Hematopoietic multipotent progenitor cell (in vitro differentiated cells): Measurements from ENCODE around the gene GALNT1. TPM values are rescaled to one million over a fixed set of nuclear protein-coding genes. Genes with fewer than 3 reads are reported as not detected.

Source experiments
- DNase-seq, 3 donors: peaks; one replicate each; pipeline ENCODE4 v3.0.0-alpha.2; 2011 to 2015; ENCODE audit warnings: low read depth in 2 of 3, low spot score in 2 of 3
- total RNA-seq: library from RNA; depleted of rRNA; stranded (reverse); fragments of >200 nt; gene quantifications from one replicate; pipeline ENCODE4 v1.2.3, GENCODE V29; 2012

The GALNT1 gene
- total RNA-seq, 1 donor, result 35.0 TPM

GRCh38 chr18:35749701-35750100 lies 168.2 kb downstream of the GALNT1 start:
- DNase-seq, result no peak

- DNase-seq, result no peak
These were observed 169.4 kb downstream of the GALNT1 start for GRCh38 chr18:35750929-35751328.

- DNase-seq, result no peak
These were observed 171.9 kb downstream of the GALNT1 start for GRCh38 chr18:35753306-35753910.

GRCh38 chr18:35754464-35754863 lies 172.9 kb downstream of the GALNT1 start:
- DNase-seq, result no peak

- DNase-seq, result no peak
These were observed 173.8 kb downstream of the GALNT1 start for GRCh38 chr18:35755369-35755768.

GRCh38 chr18:35756506-35757117 lies 175.1 kb downstream of the GALNT1 start:
- DNase-seq, result peak; percentile 22 to 81 (median 54)

Other genes starting within 250 kb of the GALNT1 start
- gene ZNF24, start 237.3 kb upstream of the GALNT1 start, total RNA-seq, result 14.5 TPM
- gene ZNF396, start 204.4 kb upstream of the GALNT1 start, total RNA-seq, result 0.81 TPM
- gene INO80C, start 83.8 kb upstream of the GALNT1 start, total RNA-seq, result 15.3 TPM